GM12892 (cell line): ENCODE results near the gene CDCP2.

ENCODE experiments used
- POLR2A ChIP-seq: IDR thresholded peaks from 2 replicates; pipeline ENCODE4 v1.6.1; 2011; ENCODE audit warnings: low read depth, low read length, control low read depth
- POLR2AphosphoS5 ChIP-seq: IDR thresholded peaks from 2 replicates; pipeline ENCODE4 v1.6.1; 2011; ENCODE audit warnings: low read depth, low read length, control low read depth

- TF ChIP-seq POLR2A, result no peak
- no peak for TF ChIP-seq POLR2AphosphoS5
Measured at GRCh38 chr1:54131419-54131818, 21.4 kb downstream of the CDCP2 start.
